ENCODE measurements around the gene PVRIG. TPM values are rescaled to one million over a fixed set of nuclear protein-coding genes. Genes with fewer than 3 reads are reported as not detected.
"Not testable (repeated sequence)": the region's sequence is repeated elsewhere in the genome, so short reads cannot be mapped to it uniquely, and the experiment has no call there.

The PVRIG gene
- total RNA-seq (2021): 0.50 and 0.70 TPM in 2 replicates
- long read RNA-seq: 0 reads

DNA sequence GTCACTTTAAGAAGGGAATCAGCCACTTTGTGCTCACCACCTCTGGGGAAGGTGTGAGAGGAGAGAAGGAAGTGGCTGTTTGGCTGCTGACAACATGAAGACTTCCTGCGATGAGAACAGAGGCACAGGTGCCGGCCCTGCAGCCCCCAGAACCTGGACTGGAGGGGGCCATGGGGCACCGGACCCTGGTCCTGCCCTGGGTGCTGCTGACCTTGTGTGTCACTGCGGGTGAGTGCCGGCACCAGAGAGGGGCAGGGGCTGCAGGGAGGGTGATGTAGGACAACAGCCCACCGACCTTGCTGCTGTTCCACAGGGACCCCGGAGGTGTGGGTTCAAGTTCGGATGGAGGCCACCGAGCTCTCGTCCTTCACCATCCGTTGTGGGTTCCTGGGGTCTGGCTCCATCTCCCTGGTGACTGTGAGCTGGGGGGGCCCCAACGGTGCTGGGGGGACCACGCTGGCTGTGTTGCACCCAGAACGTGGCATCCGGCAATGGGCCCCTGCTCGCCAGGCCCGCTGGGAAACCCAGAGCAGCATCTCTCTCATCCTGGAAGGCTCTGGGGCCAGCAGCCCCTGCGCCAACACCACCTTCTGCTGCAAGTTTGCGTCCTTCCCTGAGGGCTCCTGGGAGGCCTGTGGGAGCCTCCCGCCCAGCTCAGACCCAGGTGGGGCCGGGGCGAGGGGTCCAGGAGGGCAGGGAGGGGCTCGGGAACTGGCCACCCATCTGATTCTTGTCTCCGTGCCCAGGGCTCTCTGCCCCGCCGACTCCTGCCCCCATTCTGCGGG lies at the start of gene PVRIG:
PVRIG (plus strand) TSS at position 149 of the 785 bp plus-strand sequence; CDS start at position 171, 22 bp downstream.
- not testable (repeated sequence) for H4K8ac ChIP-seq (replicated peaks; ENCODE audit: insufficient read length, low read depth, low read length); DNase-seq; H4K5ac ChIP-seq (ENCODE audit: insufficient read length, low read depth, low read length); H2AK5ac ChIP-seq (ENCODE audit: insufficient read length, low read length); H3K79me1 ChIP-seq (ENCODE audit: insufficient read depth, low read depth, low read length, poor library complexity, severe bottlenecking); H3K4me1 Mint-ChIP-seq; H3K23ac ChIP-seq (ENCODE audit: insufficient read length, low read depth, low read length); H2BK12ac ChIP-seq (ENCODE audit: insufficient read length, low read depth, low read length); H3K4me1 ChIP-seq (ENCODE audit: insufficient read depth, low read length); H3K79me2 ChIP-seq (ENCODE audit: insufficient read depth, low read length); H3K9ac ChIP-seq (ENCODE audit: extremely low read depth, insufficient read length, low read length); H2BK5ac ChIP-seq (ENCODE audit: insufficient read length, low read length); H3K27me3 ChIP-seq (ENCODE audit: insufficient read depth, low read length); H2BK120ac ChIP-seq (ENCODE audit: low read depth, low read length, poor library complexity, severe bottlenecking); H3K56ac ChIP-seq (ENCODE audit: insufficient read length, low read depth, low read length); H4K20me1 ChIP-seq (ENCODE audit: control insufficient read depth, insufficient read depth, insufficient read length); H3K4me2 ChIP-seq (ENCODE audit: insufficient read depth, insufficient read length, low read length); H3K18ac ChIP-seq (ENCODE audit: insufficient read length, low read depth, low read length); H3K4me3 Mint-ChIP-seq; H2BK20ac ChIP-seq (ENCODE audit: low read depth, low read length, poor library complexity, severe bottlenecking); H3K4ac ChIP-seq (ENCODE audit: low read depth, low read length); H2AFZ ChIP-seq (ENCODE audit: low read length); H3K27ac ChIP-seq (ENCODE audit: insufficient read length, low read depth, low read length); H3K14ac ChIP-seq (ENCODE audit: insufficient read depth, low read length); H3K9me3 ChIP-seq (ENCODE audit: control insufficient read depth, low read depth, low read length); H4K91ac ChIP-seq (ENCODE audit: insufficient read length, low read depth, low read length); H3K27me3 Mint-ChIP-seq (ENCODE audit: low read depth); H3T11ph ChIP-seq (ENCODE audit: low read length); H3K9me3 Mint-ChIP-seq; H3K23me2 ChIP-seq (ENCODE audit: insufficient read length, low read depth, low read length, poor library complexity, severe bottlenecking); H2BK15ac ChIP-seq (ENCODE audit: low read depth, low read length)
- WGBS (ENCODE audit: extremely low coverage, insufficient read length, low lambda C conversion rate): no CpG with 5 or more reads among the region's 27 CpGs
- Mint-ChIP-seq H3K36me3 (ENCODE audit: insufficient read depth in 1 of 3, low read depth in 3 of 3) (peaks cover 4 to 17% (median 12%) of the 10 kb centered on the region in 3 experiments; a peak in 5 of 7 replicates), H3K27ac (peak within 1 kb of the TSS in 2 of 3 experiments; percentile 53 to 95; a peak in 2 of 7 replicates)

Data from H9 (cell line).